PC-9 (cell line): ENCODE data around the gene TIFAB. TPM values are rescaled to one million over a fixed set of nuclear protein-coding genes. Genes with fewer than 3 reads are reported as not detected.

ENCODE experiments used
- BruUV-seq: library from RNA; stranded (reverse); fragments of 400-500 nt; replicated peaks from 2 replicates; lab custom pipeline; 2021; lab: Mats Ljungman, UMichigan
- CTCF ChIA-PET: fragments of 300-600 bp; sonication (Branson Sonifier 250); formaldehyde crosslinking; loops from one replicate; lab custom pipeline; 2022; ENCODE audit warnings: antibody characterized with exemption; lab: Charles Lee
- POLR2A ChIA-PET: fragments of 300-600 bp; sonication (Branson Sonifier 250); formaldehyde crosslinking; loops from one replicate; lab custom pipeline; 2022; ENCODE audit warnings: antibody characterized with exemption; ENCODE audit not compliant: unreplicated experiment; lab: Charles Lee
- DNase-seq, 2 experiments: peaks; one replicate each; pipeline versions ENCODE4 v3.0.0 to v3.0.0-alpha.2; 2015 to 2022; ENCODE audit warnings: mixed read lengths in 1 of 2
- H2AFZ ChIP-seq: fragments of 200-600 bp; sonication (generic); 2 replicates; pipeline ENCODE4 v1.8.1; 2017; ENCODE audit warnings: antibody characterized with exemption
- H3F3A ChIP-seq: fragments of 200-600 bp; sonication (generic); 2 replicates; pipeline ENCODE4 v1.8.1; 2017; ENCODE audit warnings: antibody characterized with exemption, mild to moderate bottlenecking, low read depth; ENCODE audit not compliant: insufficient read depth
- H3K27ac ChIP-seq: fragments of 200-600 bp; sonication (generic); 2 replicates; pipeline ENCODE4 v1.6.1; 2016; ENCODE audit warnings: mixed run types
- H3K27me3 ChIP-seq: fragments of 200-600 bp; sonication (generic); 2 replicates; pipeline ENCODE4 v1.6.1; 2016; ENCODE audit warnings: low read depth, mixed run types; ENCODE audit not compliant: insufficient read depth
- H3K36me3 ChIP-seq: fragments of 200-600 bp; sonication (generic); 2 replicates; pipeline ENCODE4 v1.6.1; 2016; ENCODE audit warnings: low read depth, mixed run types
- H3K4me1 ChIP-seq: fragments of 200-600 bp; sonication (generic); replicated peaks from 2 replicates; pipeline ENCODE4 v1.6.1; 2016; ENCODE audit warnings: mixed run types; ENCODE audit not compliant: insufficient read depth
- H3K4me2 ChIP-seq: fragments of 200-600 bp; sonication (generic); 2 replicates; pipeline ENCODE4 v1.6.1; 2017; ENCODE audit warnings: mixed run types
- H3K4me3 ChIP-seq: fragments of 200-600 bp; sonication (generic); 2 replicates; pipeline ENCODE4 v1.6.1; 2016; ENCODE audit warnings: mixed run types
- H3K79me2 ChIP-seq: fragments of 200-600 bp; sonication (generic); 2 replicates; pipeline ENCODE4 v1.6.1; 2017; ENCODE audit warnings: low read depth, mixed run types
- H3K9me2 ChIP-seq: fragments of 200-600 bp; sonication (generic); 2 replicates; pipeline ENCODE4 v1.8.1; 2017; ENCODE audit warnings: mild to moderate bottlenecking; ENCODE audit not compliant: insufficient read depth
- H3K9me3 ChIP-seq: fragments of 200-600 bp; sonication (generic); 2 replicates; pipeline ENCODE4 v1.8.1; 2016; ENCODE audit warnings: low read depth; ENCODE audit not compliant: insufficient read depth
- H4K20me1 ChIP-seq: fragments of 200-600 bp; sonication (generic); 2 replicates; pipeline ENCODE4 v1.8.1; 2017; ENCODE audit not compliant: insufficient read depth
- CTCF ChIP-seq: fragments of 200-600 bp; sonication (generic); conservative IDR thresholded peaks from 2 replicates; pipeline ENCODE4 v1.6.1; 2017; ENCODE audit warnings: mixed run types, antibody characterized with exemption, mild to moderate bottlenecking, moderate library complexity
- EZH2 ChIP-seq: fragments of 200-600 bp; sonication (generic); IDR thresholded peaks from 2 replicates; pipeline ENCODE4 v1.8.0; 2017; ENCODE audit warnings: antibody characterized with exemption, low read depth
- intact Hi-C: fragments of 100-400 bp; cut with micrococcal nuclease; formaldehyde crosslinking; loops from one replicate; pipeline ENCODE4 v1.10.0; 2022; ENCODE audit not compliant: unreplicated experiment
- total RNA-seq: library from RNA; stranded (reverse); gene quantifications from 2 replicates; pipeline ENCODE4 v1.2.3, GENCODE V29; 2021

Gene TIFAB
- total RNA-seq, 1 experiment from 2014 or later: not detected

- POLR2A ChIA-PET: interaction anchor here (0.7 kb wide), 1 partner anchor 127 kb away, joined by 5 read pairs; no protein-coding TSS in a partner anchor
- Histone ChIP-seq H2AFZ (no peak overlapping the region), H3K9me3 (no peaks in the 10 kb centered on the region), H3K27ac (no peak overlapping the region), H3K27me3 (peaks cover 72% of the 10 kb centered on the region), H3K4me3 (no peak overlapping the region), H4K20me1 (no peaks in the 10 kb centered on the region), H3K4me2 (no peak overlapping the region), H3K79me2 (no peaks in the 10 kb centered on the region), H3K9me2 (no peaks in the 10 kb centered on the region), H3K36me3 (no peaks in the 10 kb centered on the region), H3F3A (no peaks in the 10 kb centered on the region), H3K4me1 (no peaks in the 10 kb centered on the region)
- intact Hi-C loops: no loop called here
- TF ChIP-seq EZH2 (no peak), CTCF (no peak)
- DNase-seq: no peak
- CTCF ChIA-PET: no interaction called here
- BruUV-seq: no TSS peak
Measured at GRCh38 chr5:135444881-135445280, 7.3 kb downstream of the TIFAB start.

- TF ChIP-seq CTCF (no peak), EZH2 (no peak)
- no peaks in the 10 kb centered on the region for H3F3A ChIP-seq
- no TSS peak for BruUV-seq
- no peak for DNase-seq
- ChIA-PET CTCF (no interaction called here), POLR2A (no interaction called here)
- no peak overlapping the region for H3K4me2 ChIP-seq
- no peaks in the 10 kb centered on the region for H3K9me2 ChIP-seq
- H3K4me3 ChIP-seq: no peak overlapping the region
- H3K9me3 ChIP-seq: no peaks in the 10 kb centered on the region
- peaks cover 68% of the 10 kb centered on the region for H3K27me3 ChIP-seq
- no peak overlapping the region for H2AFZ ChIP-seq
- no peaks in the 10 kb centered on the region for H4K20me1 ChIP-seq
- H3K4me1 ChIP-seq: no peaks in the 10 kb centered on the region
- no peaks in the 10 kb centered on the region for H3K36me3 ChIP-seq
- H3K27ac ChIP-seq: no peak overlapping the region
- intact Hi-C loops: no loop called here
- H3K79me2 ChIP-seq: no peaks in the 10 kb centered on the region
Measured at GRCh38 chr5:135444360-135444759, 7.8 kb downstream of the TIFAB start.

- ChIA-PET CTCF (no interaction called here), POLR2A (no interaction called here)
- Histone ChIP-seq H3K27ac (no peak overlapping the region), H3K4me1 (no peaks in the 10 kb centered on the region), H4K20me1 (no peaks in the 10 kb centered on the region), H3K4me2 (no peak overlapping the region), H3K79me2 (no peaks in the 10 kb centered on the region), H3K36me3 (no peaks in the 10 kb centered on the region), H3K4me3 (no peak overlapping the region), H3K9me3 (no peaks in the 10 kb centered on the region), H3K9me2 (no peaks in the 10 kb centered on the region), H3F3A (no peaks in the 10 kb centered on the region), H2AFZ (no peak overlapping the region), H3K27me3 (peaks cover 58% of the 10 kb centered on the region)
- intact Hi-C loops: no loop called here
- no TSS peak for BruUV-seq
- DNase-seq: no peak
- no peak for TF ChIP-seq CTCF
- no peak for TF ChIP-seq EZH2
Measured at GRCh38 chr5:135443161-135443960, 8.8 kb downstream of the TIFAB start.
